ENCODE measurements around the gene POLG.

POLG gene

GRCh38 chr15:89326316-89326715 lies 8.3 kb downstream of the POLG start:
- no peak for DNase-seq (ENCODE audit: low read depth)

- no peak for DNase-seq (ENCODE audit: low read depth)
Measured at GRCh38 chr15:89325039-89325803, 9.4 kb downstream of the POLG start.

- no peak for DNase-seq (ENCODE audit: low read depth)
Measured at GRCh38 chr15:89323825-89324224, 10.8 kb downstream of the POLG start.

GRCh38 chr15:89322822-89323221 lies 11.8 kb downstream of the POLG start:
- DNase-seq (ENCODE audit: low read depth): no peak

GRCh38 chr15:89321521-89322410 lies 12.9 kb downstream of the POLG start:
- DNase-seq (ENCODE audit: low read depth): no peak

GRCh38 chr15:89320200-89320599 lies 14.4 kb downstream of the POLG start:
- DNase-seq (ENCODE audit: low read depth): no peak

- DNase-seq (ENCODE audit: low read depth): no peak
Measured at GRCh38 chr15:89319678-89320077, 14.9 kb downstream of the POLG start.

- DNase-seq (ENCODE audit: low read depth): no peak
Measured at GRCh38 chr15:89317186-89317720, 17.4 kb downstream of the POLG start.

GRCh38 chr15:89316504-89316903 lies 18.1 kb downstream of the POLG start:
- no peak for DNase-seq (ENCODE audit: low read depth)

- no peak for DNase-seq (ENCODE audit: low read depth)
Measured at GRCh38 chr15:89315375-89315929, 19.2 kb downstream of the POLG start.

GRCh38 chr15:89309993-89310392 lies 24.6 kb downstream of the POLG start:
- DNase-seq (ENCODE audit: low read depth): no peak

GRCh38 chr15:89308236-89308635 lies 26.4 kb downstream of the POLG start:
- no peak for DNase-seq (ENCODE audit: low read depth)

GRCh38 chr15:89307791-89308190 lies 26.8 kb downstream of the POLG start:
- no peak for DNase-seq (ENCODE audit: low read depth)

- DNase-seq (ENCODE audit: low read depth): no peak
Measured at GRCh38 chr15:89307046-89307587, 27.5 kb downstream of the POLG start.

GRCh38 chr15:89305395-89305794 lies 29.2 kb downstream of the POLG start:
- no peak for DNase-seq (ENCODE audit: low read depth)

GRCh38 chr15:89303986-89304385 lies 30.6 kb downstream of the POLG start:
- no peak for DNase-seq (ENCODE audit: low read depth)

GRCh38 chr15:89301304-89302089 lies 33.1 kb downstream of the POLG start:
- no peak for DNase-seq (ENCODE audit: low read depth)

- no peak for DNase-seq (ENCODE audit: low read depth)
Measured at GRCh38 chr15:89299896-89300295, 34.7 kb downstream of the POLG start.

GRCh38 chr15:89293012-89293411 lies 41.6 kb downstream of the POLG start:
- DNase-seq (ENCODE audit: low read depth): no peak

GRCh38 chr15:89291934-89292438 lies 42.6 kb downstream of the POLG start:
- no peak for DNase-seq (ENCODE audit: low read depth)

- no peak for DNase-seq (ENCODE audit: low read depth)
Measured at GRCh38 chr15:89283201-89283600, 51.4 kb downstream of the POLG start.
